ENCODE measurements around the gene PITPNC1.
"Not testable (repeated sequence)": the region's sequence is repeated elsewhere in the genome, so short reads cannot be mapped to it uniquely, and the experiment has no call there.

- not testable (repeated sequence) for TF ChIP-seq EZH2 (IDR thresholded peaks at IDR 0.05; ENCODE audit: borderline replicate concordance, low read depth, low read length, poor library complexity, severe bottlenecking)
- TF ChIP-seq, protein P1, sequence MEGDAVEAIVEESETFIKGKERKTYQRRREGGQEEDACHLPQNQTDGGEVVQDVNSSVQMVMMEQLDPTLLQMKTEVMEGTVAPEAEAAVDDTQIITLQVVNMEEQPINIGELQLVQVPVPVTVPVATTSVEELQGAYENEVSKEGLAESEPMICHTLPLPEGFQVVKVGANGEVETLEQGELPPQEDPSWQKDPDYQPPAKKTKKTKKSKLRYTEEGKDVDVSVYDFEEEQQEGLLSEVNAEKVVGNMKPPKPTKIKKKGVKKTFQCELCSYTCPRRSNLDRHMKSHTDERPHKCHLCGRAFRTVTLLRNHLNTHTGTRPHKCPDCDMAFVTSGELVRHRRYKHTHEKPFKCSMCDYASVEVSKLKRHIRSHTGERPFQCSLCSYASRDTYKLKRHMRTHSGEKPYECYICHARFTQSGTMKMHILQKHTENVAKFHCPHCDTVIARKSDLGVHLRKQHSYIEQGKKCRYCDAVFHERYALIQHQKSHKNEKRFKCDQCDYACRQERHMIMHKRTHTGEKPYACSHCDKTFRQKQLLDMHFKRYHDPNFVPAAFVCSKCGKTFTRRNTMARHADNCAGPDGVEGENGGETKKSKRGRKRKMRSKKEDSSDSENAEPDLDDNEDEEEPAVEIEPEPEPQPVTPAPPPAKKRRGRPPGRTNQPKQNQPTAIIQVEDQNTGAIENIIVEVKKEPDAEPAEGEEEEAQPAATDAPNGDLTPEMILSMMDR (conservative IDR thresholded peaks at IDR 0.05; ENCODE audit: low read depth, low read length), result not testable (repeated sequence)
Measured at GRCh38 chr17:67408455-67408830, 31.4 kb downstream of the PITPNC1 start.

All from A673 (cell line).